Neural cell (in vitro differentiated cells): ENCODE results near the gene FCER2.

Experiments used
- CTCF ChIP-seq: fragments of 450-650 bp; IDR thresholded peaks from 2 replicates; pipeline ENCODE4 v1.5.1; 2014; ENCODE audit warnings: antibody characterized with exemption, mild to moderate bottlenecking, moderate library complexity; ENCODE audit not compliant: poor library complexity, severe bottlenecking
- EP300 ChIP-seq: fragments of 450-650 bp; conservative IDR thresholded peaks from 2 replicates; pipeline ENCODE4 v1.6.1; 2014; ENCODE audit warnings: antibody characterized with exemption, mild to moderate bottlenecking, moderate library complexity; ENCODE audit not compliant: poor library complexity, severe bottlenecking

- TF ChIP-seq EP300 (no peak), CTCF (no peak)
These were observed 16.1 kb downstream of the FCER2 start for GRCh38 chr19:7685546-7686445.
